Embryonic facial prominence (tissue), 1 donor: Measurements from ENCODE around the gene MAGED4.
"Not testable (repeated sequence)": the region's sequence is repeated elsewhere in the genome, so short reads cannot be mapped to it uniquely, and the experiment has no call there.

Experiments
- DNase-seq: peaks from one replicate; pipeline ENCODE4 v3.0.0-alpha.2; 2016; ENCODE audit errors: extremely low spot score

The MAGED4 gene, protein sequence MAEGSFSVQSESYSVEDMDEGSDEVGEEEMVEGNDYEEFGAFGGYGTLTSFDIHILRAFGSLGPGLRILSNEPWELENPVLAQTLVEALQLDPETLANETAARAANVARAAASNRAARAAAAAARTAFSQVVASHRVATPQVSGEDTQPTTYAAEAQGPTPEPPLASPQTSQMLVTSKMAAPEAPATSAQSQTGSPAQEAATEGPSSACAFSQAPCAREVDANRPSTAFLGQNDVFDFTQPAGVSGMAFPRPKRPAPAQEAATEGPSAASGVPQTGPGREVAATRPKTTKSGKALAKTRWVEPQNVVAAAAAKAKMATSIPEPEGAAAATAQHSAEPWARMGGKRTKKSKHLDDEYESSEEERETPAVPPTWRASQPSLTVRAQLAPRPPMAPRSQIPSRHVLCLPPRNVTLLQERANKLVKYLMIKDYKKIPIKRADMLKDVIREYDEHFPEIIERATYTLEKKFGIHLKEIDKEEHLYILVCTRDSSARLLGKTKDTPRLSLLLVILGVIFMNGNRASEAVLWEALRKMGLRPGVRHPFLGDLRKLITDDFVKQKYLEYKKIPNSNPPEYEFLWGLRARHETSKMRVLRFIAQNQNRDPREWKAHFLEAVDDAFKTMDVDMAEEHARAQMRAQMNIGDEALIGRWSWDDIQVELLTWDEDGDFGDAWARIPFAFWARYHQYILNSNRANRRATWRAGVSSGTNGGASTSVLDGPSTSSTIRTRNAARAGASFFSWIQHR

DNA sequence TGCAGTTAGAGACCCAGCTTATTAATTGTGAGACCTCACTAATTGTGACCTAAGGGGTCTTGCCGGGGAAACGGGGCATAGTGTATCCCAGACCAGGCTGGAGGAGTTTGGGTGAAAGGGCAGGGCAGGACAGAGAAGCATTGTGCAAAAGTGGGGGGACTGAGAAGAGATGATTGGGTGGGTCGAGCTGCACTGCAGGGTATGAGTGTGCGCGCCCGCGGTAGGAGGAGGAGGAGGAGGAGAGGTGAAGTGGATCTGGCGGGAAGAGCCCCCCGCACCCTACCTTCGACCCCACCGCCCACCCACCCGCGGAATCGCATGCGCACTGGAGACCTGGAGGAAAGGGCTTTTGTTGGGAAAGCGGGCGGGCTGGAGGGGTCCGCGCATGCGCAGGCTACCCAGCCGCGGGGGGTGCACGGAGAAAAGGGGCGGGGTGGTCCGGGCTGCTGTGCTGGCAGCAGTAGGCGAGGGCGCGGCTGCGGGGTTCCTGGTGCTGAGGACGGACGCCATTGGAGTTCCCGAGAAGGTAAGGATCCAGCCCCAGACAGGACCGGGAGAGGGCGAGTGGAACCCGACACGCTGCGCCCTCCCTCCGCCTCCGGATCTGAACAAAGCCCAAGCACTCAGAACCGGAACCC is at the start of gene MAGED4:
Gene MAGED4, plus strand, starts transcription at position 449 of the 638 bp plus-strand sequence. CDS start 1,035 bp downstream, outside the sequence.
- not testable (repeated sequence) for DNase-seq

DNA sequence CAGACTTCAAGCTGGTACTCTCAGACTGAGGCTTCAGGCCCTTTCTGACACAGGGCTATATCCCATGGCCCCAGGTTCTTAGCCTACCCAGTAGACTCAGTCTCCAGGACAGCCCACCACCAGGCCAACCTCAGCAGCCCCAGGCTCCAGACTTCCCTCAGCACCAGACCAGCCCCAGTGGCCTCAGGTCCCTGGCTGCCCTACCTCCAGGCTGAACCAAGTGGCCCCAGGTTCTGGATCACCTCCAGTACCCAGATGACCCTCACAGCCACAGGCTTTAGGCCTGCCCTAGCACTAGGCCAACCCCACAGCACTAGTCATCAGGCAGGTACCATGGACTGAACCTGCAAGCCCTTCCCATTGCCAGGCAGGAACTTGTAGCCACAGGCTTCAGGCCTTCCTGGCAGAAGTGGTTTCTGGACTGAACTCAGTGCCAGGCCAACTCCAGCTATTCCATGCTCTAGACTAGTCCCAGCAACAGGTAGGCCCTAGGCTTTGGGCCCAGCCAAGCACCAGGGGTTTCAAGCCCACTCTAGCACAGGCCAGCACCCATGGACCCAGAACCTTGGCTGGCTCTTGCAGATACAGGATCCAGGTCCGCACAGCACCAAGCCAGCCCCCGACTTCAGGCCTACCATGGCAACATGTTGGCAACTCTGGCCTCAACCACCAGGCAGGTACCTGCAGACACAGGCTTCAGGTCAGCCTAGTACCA is 45.7 kb upstream of the MAGED4 start:
- DNase-seq, result no peak

DNA sequence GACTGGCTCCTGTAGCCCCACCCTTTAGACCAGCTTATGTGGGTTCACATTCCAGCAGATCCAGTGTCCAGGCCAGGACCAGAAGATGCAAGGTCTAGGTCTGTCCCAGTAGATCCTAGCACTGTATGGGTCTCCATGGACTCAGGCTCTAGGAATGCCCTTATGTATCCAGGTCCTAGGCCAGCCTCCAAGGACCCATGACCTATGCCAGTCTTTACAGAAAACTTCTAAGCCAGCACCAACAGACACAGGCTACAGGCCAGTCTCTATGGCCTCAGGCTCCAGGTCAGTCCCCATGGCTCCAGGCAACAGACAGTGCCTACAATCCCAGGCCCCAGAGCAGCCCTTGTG is 45.2 kb upstream of the MAGED4 start:
- no peak for DNase-seq

DNA sequence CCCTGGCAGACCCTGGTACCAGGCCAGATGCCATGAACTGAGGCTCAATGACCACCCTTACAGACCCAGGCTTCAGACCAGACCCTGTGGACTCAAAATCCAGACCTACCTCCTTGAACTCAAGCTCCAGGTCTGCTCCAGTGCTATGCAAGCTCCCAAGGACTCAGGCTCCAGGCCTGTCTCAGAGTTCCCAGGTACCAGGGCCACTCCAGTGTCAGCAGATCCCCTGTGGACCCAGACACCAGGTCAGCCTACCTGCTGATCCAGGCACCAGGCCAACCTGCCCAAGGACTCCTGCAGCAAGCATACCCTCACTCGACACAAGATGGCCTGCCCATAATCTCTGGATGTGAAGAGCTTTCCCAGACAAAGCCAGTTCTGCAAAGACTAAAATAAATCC is 44.7 kb upstream of the MAGED4 start:
- DNase-seq, result no peak

DNA sequence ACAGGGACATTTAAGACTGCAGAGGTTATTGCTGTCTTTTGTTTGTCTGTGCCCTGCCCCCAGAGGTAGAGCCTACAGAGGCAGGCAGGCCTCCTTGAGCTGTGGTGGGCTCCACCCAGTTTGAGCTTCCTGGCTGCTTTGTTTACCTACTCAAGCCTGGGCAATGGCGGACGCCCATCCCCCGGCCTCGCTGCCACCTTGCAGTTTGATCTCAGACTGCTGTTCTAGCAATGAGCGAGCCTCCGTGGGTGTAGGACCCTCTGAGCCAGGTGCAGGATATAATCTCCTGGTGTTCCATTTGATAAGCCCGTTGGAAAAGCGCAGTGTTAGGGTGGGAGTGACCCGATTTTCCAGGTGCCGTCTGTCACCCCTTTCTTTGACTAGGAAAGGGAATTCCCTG is 34.0 kb upstream of the MAGED4 start:
- DNase-seq, result not testable (repeated sequence)

DNA sequence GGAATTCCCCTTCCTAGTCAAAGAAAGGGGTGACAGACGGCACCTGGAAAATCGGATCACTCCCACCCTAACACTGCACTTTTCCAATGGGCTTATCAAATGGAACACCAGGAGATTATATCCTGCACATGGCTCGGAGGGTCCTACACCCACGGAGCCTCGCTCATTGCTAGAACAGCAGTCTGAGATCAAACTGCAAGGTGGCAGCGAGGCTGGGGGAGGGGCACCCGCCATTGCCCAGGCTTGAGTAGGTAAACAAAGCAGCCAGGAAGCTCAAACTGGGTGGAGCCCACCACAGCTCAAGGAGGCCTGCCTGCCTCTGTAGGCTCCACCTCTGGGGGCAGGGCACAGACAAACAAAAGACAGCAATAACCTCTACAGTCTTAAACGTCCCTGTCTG is 24.5 kb upstream of the MAGED4 start:
- not testable (repeated sequence) for DNase-seq

DNA sequence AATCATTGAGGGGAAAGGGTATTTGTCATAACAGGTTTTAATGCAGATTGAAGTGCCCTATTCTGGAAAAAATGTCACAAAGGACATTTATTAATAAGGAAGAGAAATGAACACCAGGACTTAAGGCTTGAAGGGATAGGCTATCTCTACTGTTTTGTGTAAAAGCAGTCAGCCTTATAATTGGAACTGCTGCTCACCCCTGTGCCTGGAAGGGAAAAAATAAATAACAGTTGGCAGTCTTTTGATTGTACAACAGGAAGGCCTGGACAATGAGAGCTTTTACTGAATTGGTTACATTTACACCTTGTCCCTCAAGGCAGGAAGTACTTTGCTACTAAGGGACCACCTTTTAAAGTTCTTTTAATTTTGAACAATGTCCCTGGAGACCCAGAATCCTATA is 17.8 kb upstream of the MAGED4 start:
- DNase-seq, result no peak

DNA sequence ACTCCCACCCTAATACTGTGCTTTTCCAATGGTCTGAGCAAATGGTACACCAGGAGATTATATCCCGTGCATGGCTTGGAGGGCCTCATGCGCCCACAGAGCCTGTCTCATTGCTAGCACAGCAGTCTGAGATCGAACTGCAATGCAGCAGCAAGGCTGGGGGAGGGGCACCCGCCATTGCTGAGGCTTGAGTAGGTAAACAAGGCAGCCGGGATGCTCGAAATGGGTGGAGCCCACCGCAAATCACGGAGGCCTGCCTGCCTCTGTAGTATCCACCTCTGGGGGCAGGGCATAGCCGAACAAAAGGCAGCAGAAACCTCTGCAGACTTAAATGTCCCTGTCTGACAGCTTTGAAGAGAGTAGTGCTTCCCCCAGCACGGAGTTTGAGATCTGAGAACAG is 13.6 kb upstream of the MAGED4 start:
- not testable (repeated sequence) for DNase-seq

DNA sequence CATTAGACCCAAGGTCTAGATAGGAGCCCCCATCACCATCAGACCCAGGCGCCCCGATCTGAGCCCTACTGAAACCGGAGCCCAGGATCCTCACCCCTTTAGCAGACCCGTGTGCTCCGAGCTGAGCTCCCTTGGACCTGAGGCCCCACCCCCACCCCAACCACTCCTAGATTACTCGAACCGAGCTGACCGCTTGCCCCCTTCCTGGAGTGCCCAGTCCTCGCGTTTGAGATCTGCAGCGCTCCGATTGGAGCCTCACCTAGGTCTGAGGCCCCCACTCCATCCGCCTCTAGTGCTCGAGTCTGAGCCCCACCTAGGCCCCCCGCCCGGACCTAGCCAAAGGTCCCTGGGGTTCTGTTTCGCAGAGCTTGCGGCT is 378 bp downstream of the MAGED4 start:
- DNase-seq, result not testable (repeated sequence)

DNA sequence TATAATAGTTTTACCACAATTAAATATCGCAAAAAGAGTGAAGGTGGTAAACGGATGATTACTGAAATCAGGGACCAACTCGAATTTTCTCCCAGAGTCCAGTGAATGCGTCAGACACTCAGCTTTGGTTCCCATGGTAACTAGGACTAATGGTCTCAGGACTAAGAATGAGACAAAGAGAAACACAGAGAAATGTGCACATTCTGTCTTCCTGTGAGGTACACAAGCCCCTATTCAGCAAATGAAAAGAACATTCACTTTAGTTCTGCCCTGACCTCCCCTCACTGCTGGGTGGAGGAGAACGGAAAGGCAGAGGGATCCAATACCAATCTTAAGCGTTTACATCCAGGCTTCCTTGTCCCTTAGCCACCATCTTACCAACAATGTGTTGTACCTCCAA is 26.7 kb downstream of the MAGED4 start:
- not testable (repeated sequence) for DNase-seq

DNA sequence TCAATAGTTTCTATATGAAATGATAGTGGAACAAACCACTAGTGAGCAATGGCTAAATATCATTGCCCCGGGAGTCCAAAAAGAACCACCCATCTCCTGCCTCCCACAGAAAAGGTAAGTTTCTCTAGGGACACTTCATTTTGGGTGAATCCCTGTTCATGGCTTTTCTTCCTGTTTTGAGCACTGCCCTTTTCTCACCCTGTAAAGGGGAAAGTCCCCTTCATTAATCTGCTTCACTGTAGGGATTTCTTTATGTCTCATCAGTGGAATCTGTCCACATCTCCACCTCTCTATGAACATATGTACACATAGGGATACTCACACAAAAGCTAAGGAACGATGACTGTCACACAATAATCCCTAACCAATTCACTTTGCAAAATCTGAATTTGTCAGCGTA is 28.6 kb downstream of the MAGED4 start:
- DNase-seq, result no peak

DNA sequence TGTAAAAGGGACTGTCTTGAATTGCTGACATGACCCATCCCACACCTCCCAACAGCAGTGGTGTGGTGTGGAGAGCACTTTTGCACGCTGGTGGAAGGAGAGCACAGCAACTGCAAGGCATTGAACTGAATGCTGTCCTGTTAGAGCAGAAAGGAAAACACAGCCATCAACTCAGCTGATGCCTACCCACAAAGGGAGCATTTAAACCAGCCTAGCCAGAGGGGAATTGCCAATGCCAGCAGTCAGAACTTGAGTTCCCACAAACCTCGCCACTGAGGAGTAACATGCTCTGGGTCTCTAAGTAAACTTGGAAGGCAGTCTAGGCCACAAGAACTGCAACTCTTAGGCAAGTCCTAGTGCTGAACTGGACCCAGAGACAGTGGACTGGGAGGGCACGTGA is 31.9 kb downstream of the MAGED4 start:
- no peak for DNase-seq

DNA sequence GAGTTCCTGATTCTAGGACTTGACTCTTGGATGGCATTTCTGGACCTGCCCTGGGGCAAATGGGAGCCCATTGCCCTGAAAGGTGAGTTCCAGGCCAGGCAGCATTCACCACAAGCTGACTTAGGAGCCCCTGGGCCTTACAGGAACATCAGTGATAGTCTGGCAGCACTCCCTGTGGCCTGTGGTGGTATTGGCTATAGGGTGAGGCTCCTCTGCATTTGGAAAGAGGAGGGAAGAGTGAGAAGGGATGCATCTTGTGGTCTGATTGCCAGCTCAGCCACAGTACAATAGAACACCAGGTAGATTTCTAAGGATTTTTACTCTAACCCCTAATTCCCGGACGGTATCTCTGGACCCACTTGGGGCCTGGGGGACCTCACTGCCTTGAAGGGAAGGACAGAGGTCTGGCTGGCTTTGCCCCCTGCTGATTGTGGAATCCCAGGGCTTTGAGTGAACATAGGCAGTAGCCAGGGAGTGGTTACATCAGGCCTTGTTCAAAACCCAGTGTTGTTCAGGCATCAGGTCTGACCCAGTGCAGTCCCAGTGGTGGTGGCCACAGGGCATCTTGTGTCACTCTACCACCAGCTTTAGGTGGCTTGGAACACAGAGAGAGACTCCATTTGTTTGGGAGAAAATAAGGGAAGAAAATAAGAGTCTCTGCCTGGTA is 32.9 kb downstream of the MAGED4 start:
- DNase-seq, result no peak

DNA sequence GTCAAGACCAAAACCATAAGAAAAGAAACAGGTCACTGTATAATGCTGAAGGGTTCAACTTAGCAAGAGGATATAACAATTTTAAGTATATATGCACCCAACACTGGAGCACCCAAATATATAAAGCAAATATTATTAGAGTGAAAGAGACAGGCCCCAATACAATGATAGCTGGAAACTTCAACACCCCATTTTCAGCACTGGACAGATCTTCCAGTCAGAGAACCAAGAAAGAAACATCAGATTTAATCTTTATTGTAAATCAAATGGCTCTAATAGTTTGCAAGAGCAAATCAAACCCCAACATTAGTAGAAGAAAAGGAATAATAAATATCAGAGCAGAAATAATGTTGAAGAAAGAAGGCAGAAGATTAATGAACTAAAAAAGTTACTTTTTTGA is 36.2 kb downstream of the MAGED4 start:
- no peak for DNase-seq
